ENCODE results near the gene RTP1. TPM values are rescaled to one million over a fixed set of nuclear protein-coding genes. Genes with fewer than 3 reads are reported as not detected.

RTP1 gene
- total and polyA plus RNA-seq, 8 donors: not detected

- 92 to 97% (median 94%) methylated on average over 5 of the region's 5 CpGs for WGBS, 5 donors
- Histone ChIP-seq H3K27me3 (no peaks in the 10 kb centered on the region), H3K9me3 (no peaks in the 10 kb centered on the region), H3K27ac (no peak overlapping the region), H3K36me3 (no peaks in the 10 kb centered on the region), H3K4me3 (no peak overlapping the region), H3K4me1 (peaks cover 5 to 20% (median 9%) of the 10 kb centered on the region in 4 donors)
- no peak for DNase-seq
- TF ChIP-seq EP300 (IDR thresholded peaks at IDR 0.05) (no peak), POLR2A (IDR thresholded peaks at IDR 0.05) (no peak)
- intact Hi-C loops (cut with DNase I; ENCODE audit: low total_unique reads): no loop called here
These were observed 18.2 kb downstream of the RTP1 start for GRCh38 chr3:187215460-187215859.

DNA sequence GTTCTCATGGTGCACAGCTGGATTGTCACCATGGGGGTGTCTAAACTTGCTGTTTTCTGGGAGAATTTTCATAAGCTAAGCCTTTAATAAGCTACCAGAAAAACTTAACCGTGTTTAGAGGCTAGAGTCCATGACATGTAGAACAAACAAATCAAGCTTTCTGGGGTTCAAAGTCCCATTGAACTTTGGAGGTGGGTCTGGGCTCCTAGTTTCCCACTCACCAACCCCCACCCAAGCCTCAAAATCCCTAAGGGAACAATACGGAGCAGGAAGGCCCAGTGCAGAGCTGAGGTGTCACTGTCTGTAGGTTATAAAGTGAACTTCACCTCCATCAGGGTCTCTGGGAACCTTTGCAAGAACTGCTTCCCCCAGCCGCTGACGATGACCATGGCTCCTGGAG, 25.5 kb downstream of the RTP1 start:
- 66 to 74% (median 66%) methylated on average over 4 of the region's 4 CpGs for whole genome bisulfite sequencing, 5 donors
- no peak overlapping the region for H3K4me3 ChIP-seq
- no peaks in the 10 kb centered on the region for H3K9me3 ChIP-seq
- H3K27me3 ChIP-seq: no peaks in the 10 kb centered on the region
- TF ChIP-seq CTCF (IDR thresholded peaks at IDR 0.05) (no peak), POLR2A (IDR thresholded peaks at IDR 0.05) (no peak), EP300 (IDR thresholded peaks at IDR 0.05) (no peak), POLR2AphosphoS5 (IDR thresholded peaks at IDR 0.05) (no peak)
- no peak overlapping the region for H3K27ac ChIP-seq
- H3K4me1 ChIP-seq: peaks cover 8 to 35% (median 21%) of the 10 kb centered on the region in 4 donors
- no peaks in the 10 kb centered on the region for H3K36me3 ChIP-seq
- DNase-seq: no peak
- intact Hi-C loops (cut with DNase I; ENCODE audit: low total_unique reads): loop anchor here (5.0 to 10.0 kb wide), 2 partner anchors 94 to 452 kb away; partner anchors contain the start of gene SST

DNA sequence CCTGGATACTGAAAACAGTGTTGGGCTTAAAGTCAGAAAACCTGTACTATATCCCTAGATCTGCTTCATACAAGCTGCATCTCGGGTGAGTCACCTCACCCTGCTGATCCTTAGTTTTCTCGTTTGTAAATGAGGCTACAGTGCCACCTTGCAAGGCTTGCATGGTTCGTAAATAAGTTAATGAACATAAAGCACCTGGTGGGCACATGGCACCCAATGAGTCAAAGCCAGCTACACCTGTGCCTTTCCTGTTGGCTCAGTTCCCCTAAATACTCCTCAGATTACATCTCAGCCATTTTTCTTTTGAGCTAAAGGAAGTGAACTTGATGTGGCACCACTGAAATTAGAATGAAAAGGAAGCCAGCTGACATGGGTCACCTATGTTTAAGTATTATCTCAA, 26.5 kb downstream of the RTP1 start:
- TF ChIP-seq POLR2AphosphoS5 (IDR thresholded peaks at IDR 0.05) (no peak), CTCF (IDR thresholded peaks at IDR 0.05) (no peak)
- Histone ChIP-seq H3K9me3 (no peaks in the 10 kb centered on the region), H3K36me3 (no peaks in the 10 kb centered on the region), H3K27ac (no peak overlapping the region), H3K4me1 (peaks cover 8 to 35% (median 21%) of the 10 kb centered on the region in 4 donors), H3K27me3 (no peaks in the 10 kb centered on the region), H3K4me3 (no peak overlapping the region)
- WGBS, 5 donors: 53 to 59% (median 57%) methylated on average over 3 of the region's 3 CpGs
- intact Hi-C loops (cut with DNase I; ENCODE audit: low total_unique reads): loop anchor here (5.0 to 10.0 kb wide), 2 partner anchors 94 to 451 kb away; partner anchors contain the start of gene SST
- peak in 1 of 2 donors; percentile 26 for DNase-seq

DNA sequence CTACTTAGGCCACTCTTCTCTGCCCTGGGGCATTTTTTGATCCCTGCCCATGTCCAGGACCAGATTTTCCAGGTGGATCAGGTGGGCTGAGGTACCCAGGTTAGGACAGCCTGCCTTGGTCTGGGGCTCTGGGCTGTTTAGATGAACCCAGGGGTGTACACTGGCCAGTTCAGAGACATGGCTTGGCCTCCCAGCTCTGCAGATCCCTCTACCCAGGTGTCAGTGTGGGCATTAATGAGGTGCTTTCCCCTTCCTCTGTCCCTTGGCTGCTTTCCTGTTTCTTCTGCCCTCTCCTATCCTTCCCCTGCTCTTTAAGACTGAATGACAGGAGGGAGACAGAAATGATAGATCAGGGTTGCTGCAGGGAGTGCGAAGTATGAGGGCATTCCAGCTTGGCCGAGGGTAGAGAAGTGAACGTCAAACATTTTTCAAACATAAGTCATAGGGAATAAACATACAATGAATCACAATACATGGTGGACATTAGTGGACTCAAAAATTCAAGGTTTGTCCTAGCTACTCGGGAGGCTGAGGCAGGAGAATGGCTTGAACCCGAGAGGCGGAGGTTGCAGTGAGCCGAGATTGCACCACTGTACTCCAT, 30.5 kb downstream of the RTP1 start:
- Histone ChIP-seq H3K4me3 (no peak overlapping the region), H3K9me3 (no peaks in the 10 kb centered on the region), H3K27ac (no peak overlapping the region), H3K36me3 (no peaks in the 10 kb centered on the region), H3K27me3 (peaks cover 0 to 4% (median 0%) of the 10 kb centered on the region in 3 donors), H3K4me1 (peaks cover 0 to 13% (median 2%) of the 10 kb centered on the region in 4 donors)
- WGBS, 5 donors: 72 to 83% (median 82%) methylated on average over 7 of the region's 7 CpGs
- DNase-seq: no peak
- intact Hi-C loops (cut with DNase I; ENCODE audit: low total_unique reads): loop anchor here (10.0 kb wide), 1 partner anchor 447 kb away; the partner anchor contains the start of gene SST
- no peak for TF ChIP-seq POLR2AphosphoS5 (IDR thresholded peaks at IDR 0.05)
- TF ChIP-seq EP300 (IDR thresholded peaks at IDR 0.05): no peak
- TF ChIP-seq CTCF (IDR thresholded peaks at IDR 0.05): no peak
- no peak for TF ChIP-seq POLR2A (IDR thresholded peaks at IDR 0.05)

DNA sequence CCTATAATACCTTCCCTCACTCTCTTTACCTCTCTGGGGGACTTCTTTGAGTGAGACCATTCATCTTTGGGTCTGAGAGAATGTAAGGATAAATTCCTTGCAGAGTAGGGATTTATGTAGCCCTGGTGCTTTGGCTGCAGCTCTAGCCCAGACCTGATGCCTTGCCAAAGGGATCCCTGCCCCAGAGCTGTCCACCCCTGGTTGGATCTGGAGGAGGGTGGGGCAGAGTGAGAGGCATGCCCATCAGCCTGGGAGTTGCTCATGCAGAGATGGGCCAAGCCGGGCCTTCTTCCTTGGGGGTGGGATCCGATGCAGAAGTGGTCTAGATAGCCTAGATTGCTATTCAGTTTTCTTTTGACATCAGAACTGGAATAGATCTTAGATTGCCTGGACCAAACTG, 31.5 kb downstream of the RTP1 start:
- 65 to 100% (median 91%) methylated on average over 2 of the region's 2 CpGs for WGBS, 5 donors
- no peaks in the 10 kb centered on the region for H3K36me3 ChIP-seq
- no peak overlapping the region for H3K4me3 ChIP-seq
- no peak overlapping the region for H3K27ac ChIP-seq
- TF ChIP-seq CTCF (IDR thresholded peaks at IDR 0.05) (no peak), POLR2A (IDR thresholded peaks at IDR 0.05) (no peak), EP300 (IDR thresholded peaks at IDR 0.05) (no peak), POLR2AphosphoS5 (IDR thresholded peaks at IDR 0.05) (no peak)
- DNase-seq: no peak
- peaks cover 0 to 4% (median 0%) of the 10 kb centered on the region in 4 donors for H3K4me1 ChIP-seq
- intact Hi-C loops (cut with DNase I; ENCODE audit: low total_unique reads): loop anchor here (10.0 kb wide), 1 partner anchor 446 kb away; the partner anchor contains the start of gene SST
- H3K27me3 ChIP-seq: peaks cover 0 to 4% (median 0%) of the 10 kb centered on the region in 3 donors
- no peaks in the 10 kb centered on the region for H3K9me3 ChIP-seq
